Measurements from ENCODE around the gene HSPB8. TPM values are rescaled to one million over a fixed set of nuclear protein-coding genes. Genes with fewer than 3 reads are reported as not detected.

HSPB8 gene
- total RNA-seq, 4 donors from 2014 or later, result 47.8 to 86.4 (median 72.1) TPM

DNA sequence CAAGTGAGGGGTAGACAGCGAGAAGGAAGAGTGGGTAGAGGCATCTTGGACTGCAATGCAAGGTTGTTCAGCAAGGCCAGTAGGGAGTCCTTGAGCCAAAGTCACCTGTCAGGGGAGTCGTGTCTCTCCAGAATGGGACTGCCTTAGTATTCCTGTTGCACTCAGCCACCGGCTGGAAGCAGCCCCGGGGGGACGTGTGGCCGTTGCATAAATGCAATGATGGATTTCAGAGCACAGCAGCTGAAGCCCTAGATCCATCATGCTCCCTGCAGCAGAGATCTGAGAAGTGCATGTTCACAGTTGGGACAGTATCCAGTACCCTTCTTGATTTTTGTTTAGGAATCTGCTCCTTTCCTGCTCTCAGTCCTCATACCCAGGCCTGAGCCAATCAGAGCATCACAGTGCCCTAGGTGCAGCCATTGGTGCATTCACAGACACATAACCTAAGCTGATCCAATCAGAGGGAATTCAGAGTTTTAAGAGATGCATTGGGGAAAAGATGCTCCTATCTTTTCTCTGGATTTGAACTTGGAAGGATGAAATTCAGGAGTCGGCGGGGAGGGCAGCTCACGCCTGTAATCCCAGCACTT lies 62.9 kb downstream of the HSPB8 start:
- Histone ChIP-seq H3K27me3 (no peaks in the 10 kb centered on the region), H3K4me3 (no peak overlapping the region), H3K4me1 (peaks cover 0 to 6% (median 0%) of the 10 kb centered on the region in 3 donors), H3K9me3 (no peaks in the 10 kb centered on the region), H3K36me3 (no peaks in the 10 kb centered on the region), H3K27ac (no peak overlapping the region)
- WGBS, 2 donors, result 77 to 86% methylated on average over 9 of the region's 9 CpGs
- TF ChIP-seq CTCF (IDR thresholded peaks at IDR 0.05), result no peak
- no peak for TF ChIP-seq POLR2A (IDR thresholded peaks at IDR 0.05)
- intact Hi-C loops (cut with DNase I), result no loop called here
- no peak for DNase-seq

Other genes starting within 250 kb of the HSPB8 start
- gene SRRM4, start 197.4 kb upstream of the HSPB8 start, total RNA-seq, result not detected
- 10 to 100 TPM in 1 of 4 donors, 1 to 10 TPM in 2, under 1 TPM in 1; 0.64 to 10.6 (median 2.1) TPM for gene CCDC60, start 155.8 kb downstream of the HSPB8 start, total RNA-seq